GM19452 (cell line): ENCODE measurements around the gene ANK3.
A peak's percentile ranks its signal among the peaks of the same experiment; 100 is the strongest.
"Not testable (repeated sequence)": the region's sequence is repeated elsewhere in the genome, so short reads cannot be mapped to it uniquely, and the experiment has no call there.

ENCODE experiments used
- ATAC-seq: cut with Tn5 transposase; IDR thresholded peaks from one replicate; pipeline ENCODE4 v1.9.1; 2021; ENCODE audit not compliant: unreplicated experiment

The ANK3 gene

GRCh38 chr10:60043561-60044241 lies 346.0 kb downstream of the ANK3 start:
- no peak for ATAC-seq

- no peak for ATAC-seq
Measured at GRCh38 chr10:60042914-60043313, 346.8 kb downstream of the ANK3 start.

GRCh38 chr10:60042262-60042661 lies 347.4 kb downstream of the ANK3 start:
- ATAC-seq, result no peak

- ATAC-seq, result no peak
Measured at GRCh38 chr10:60041489-60042133, 348.1 kb downstream of the ANK3 start.

GRCh38 chr10:60040014-60040662 lies 349.5 kb downstream of the ANK3 start:
- ATAC-seq, result no peak

- peak; percentile 81 for ATAC-seq
Measured at GRCh38 chr10:60035984-60036383, 353.7 kb downstream of the ANK3 start.

GRCh38 chr10:60035375-60035774 lies 354.3 kb downstream of the ANK3 start:
- ATAC-seq, result not testable (repeated sequence)

- no peak for ATAC-seq
Measured at GRCh38 chr10:60032723-60033122, 357.0 kb downstream of the ANK3 start.

GRCh38 chr10:60031664-60032063 lies 358.0 kb downstream of the ANK3 start:
- peak; percentile 63 for ATAC-seq

GRCh38 chr10:60031183-60031582 lies 358.5 kb downstream of the ANK3 start:
- ATAC-seq, result no peak

GRCh38 chr10:60029475-60029874 lies 360.2 kb downstream of the ANK3 start:
- ATAC-seq, result no peak

- ATAC-seq, result no peak
Measured at GRCh38 chr10:60028081-60028480, 361.6 kb downstream of the ANK3 start.

- no peak for ATAC-seq
Measured at GRCh38 chr10:60025279-60025678, 364.4 kb downstream of the ANK3 start.

- no peak for ATAC-seq
Measured at GRCh38 chr10:60024506-60024905, 365.2 kb downstream of the ANK3 start.

- no peak for ATAC-seq
Measured at GRCh38 chr10:60023155-60023877, 366.4 kb downstream of the ANK3 start.

GRCh38 chr10:60021361-60021760 lies 368.3 kb downstream of the ANK3 start:
- ATAC-seq, result no peak

GRCh38 chr10:60016794-60017193 lies 372.9 kb downstream of the ANK3 start:
- ATAC-seq, result no peak

- no peak for ATAC-seq
Measured at GRCh38 chr10:60009710-60010383, 379.8 kb downstream of the ANK3 start.

- ATAC-seq, result no peak
Measured at GRCh38 chr10:60009276-60009675, 380.4 kb downstream of the ANK3 start.

GRCh38 chr10:60008816-60009215 lies 380.9 kb downstream of the ANK3 start:
- no peak for ATAC-seq

- ATAC-seq, result no peak
Measured at GRCh38 chr10:60006062-60006461, 383.6 kb downstream of the ANK3 start.
